NB4 (cell line): ENCODE data around the gene TRABD.

Experiments used
- DNase-seq: peaks from one replicate; pipeline ENCODE4 v3.0.0; 2010; ENCODE audit warnings: low read depth
- H3K4me3 ChIP-seq: one replicate; pipeline ENCODE4 v1.5.1; 2011; ENCODE audit warnings: mild to moderate bottlenecking, low read depth, low read length, moderate library complexity
- MYC ChIP-seq: IDR thresholded peaks from 2 replicates; pipeline ENCODE4 v1.6.1; 2011; ENCODE audit warnings: low read depth, low read length
- POLR2A ChIP-seq: IDR thresholded peaks from 2 replicates; pipeline ENCODE4 v1.6.1; 2011; ENCODE audit warnings: mild to moderate bottlenecking; ENCODE audit not compliant: insufficient read length; ENCODE audit errors: extremely low read depth
- TF ChIP-seq, protein P1 (sequence below): IDR thresholded peaks from one replicate; pipeline ENCODE4 v1.5.1; 2012; ENCODE audit warnings: low read depth, low read length
- TF ChIP-seq, protein P2 (sequence below): IDR thresholded peaks from 2 replicates; pipeline ENCODE4 v1.6.1; 2011; ENCODE audit warnings: low read depth, low read length

The TRABD gene

DNA sequence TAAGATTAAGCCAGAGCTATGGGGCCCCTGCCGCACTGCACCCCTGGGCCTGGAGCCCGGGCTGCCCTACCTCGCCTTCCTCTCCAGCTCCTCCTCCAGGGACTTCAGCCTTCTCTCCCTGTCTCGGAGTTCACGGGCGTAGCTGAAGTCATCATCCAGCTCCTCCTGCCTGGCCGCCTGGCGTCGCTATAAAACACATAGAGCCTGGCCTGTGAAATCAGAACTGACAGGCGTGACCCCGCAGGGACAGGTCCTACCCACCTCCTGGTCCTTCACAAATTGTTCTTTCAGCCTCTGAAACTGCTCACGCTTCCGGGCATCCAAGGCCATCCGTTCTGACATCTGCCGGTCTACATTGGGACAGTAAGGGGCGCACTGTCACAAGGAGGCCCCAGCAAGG is 38.4 kb downstream of the TRABD start:
- TF ChIP-seq POLR2A (no peak), MYC (no peak)
- TF ChIP-seq, protein P1, sequence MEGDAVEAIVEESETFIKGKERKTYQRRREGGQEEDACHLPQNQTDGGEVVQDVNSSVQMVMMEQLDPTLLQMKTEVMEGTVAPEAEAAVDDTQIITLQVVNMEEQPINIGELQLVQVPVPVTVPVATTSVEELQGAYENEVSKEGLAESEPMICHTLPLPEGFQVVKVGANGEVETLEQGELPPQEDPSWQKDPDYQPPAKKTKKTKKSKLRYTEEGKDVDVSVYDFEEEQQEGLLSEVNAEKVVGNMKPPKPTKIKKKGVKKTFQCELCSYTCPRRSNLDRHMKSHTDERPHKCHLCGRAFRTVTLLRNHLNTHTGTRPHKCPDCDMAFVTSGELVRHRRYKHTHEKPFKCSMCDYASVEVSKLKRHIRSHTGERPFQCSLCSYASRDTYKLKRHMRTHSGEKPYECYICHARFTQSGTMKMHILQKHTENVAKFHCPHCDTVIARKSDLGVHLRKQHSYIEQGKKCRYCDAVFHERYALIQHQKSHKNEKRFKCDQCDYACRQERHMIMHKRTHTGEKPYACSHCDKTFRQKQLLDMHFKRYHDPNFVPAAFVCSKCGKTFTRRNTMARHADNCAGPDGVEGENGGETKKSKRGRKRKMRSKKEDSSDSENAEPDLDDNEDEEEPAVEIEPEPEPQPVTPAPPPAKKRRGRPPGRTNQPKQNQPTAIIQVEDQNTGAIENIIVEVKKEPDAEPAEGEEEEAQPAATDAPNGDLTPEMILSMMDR, result no peak
- TF ChIP-seq, protein P2, sequence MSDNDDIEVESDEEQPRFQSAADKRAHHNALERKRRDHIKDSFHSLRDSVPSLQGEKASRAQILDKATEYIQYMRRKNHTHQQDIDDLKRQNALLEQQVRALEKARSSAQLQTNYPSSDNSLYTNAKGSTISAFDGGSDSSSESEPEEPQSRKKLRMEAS, result no peak
- no peak for DNase-seq
- no peak overlapping the region for H3K4me3 ChIP-seq

DNA sequence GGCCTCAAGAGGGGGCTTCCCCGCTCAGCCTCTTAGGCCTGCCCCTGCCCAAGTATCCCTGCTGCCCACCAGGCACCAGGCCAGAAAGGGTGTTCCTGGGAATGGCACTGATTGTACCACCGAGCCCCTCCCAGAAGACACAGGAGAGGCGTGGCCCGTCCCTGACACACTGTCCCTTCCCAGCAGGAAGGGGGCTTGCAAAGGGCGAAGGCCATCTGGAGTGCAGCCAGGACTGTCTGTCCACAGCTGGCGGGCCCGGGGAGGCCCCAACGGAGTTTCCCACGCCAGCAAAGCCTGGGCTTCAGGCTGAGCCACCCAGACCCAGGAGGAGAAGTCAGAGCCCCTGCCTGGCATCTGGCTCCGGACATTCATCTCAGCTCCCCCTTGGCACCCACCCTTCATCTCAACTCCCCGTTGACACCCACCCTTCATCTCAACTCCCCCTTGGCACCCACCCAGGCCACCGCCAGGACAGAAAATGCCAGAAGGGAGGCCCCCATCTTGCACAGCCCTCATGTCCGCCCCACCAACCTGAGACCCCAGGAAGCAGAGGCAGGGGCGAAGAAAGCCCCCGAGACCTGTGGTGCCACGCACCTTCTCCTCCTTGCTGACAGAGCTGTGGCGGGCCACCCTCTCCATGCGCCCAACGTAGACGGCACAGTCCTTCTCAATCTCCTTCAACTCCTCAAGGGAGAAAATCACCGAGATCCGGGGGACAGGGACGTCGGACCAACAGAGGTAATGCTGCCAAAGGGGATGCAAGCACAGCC is 39.7 kb downstream of the TRABD start:
- H3K4me3 ChIP-seq, result no peak overlapping the region
- no peak for DNase-seq
- TF ChIP-seq MYC (no peak), POLR2A (no peak)
- TF ChIP-seq, protein P1, result no peak
- TF ChIP-seq, protein P2, result no peak

DNA sequence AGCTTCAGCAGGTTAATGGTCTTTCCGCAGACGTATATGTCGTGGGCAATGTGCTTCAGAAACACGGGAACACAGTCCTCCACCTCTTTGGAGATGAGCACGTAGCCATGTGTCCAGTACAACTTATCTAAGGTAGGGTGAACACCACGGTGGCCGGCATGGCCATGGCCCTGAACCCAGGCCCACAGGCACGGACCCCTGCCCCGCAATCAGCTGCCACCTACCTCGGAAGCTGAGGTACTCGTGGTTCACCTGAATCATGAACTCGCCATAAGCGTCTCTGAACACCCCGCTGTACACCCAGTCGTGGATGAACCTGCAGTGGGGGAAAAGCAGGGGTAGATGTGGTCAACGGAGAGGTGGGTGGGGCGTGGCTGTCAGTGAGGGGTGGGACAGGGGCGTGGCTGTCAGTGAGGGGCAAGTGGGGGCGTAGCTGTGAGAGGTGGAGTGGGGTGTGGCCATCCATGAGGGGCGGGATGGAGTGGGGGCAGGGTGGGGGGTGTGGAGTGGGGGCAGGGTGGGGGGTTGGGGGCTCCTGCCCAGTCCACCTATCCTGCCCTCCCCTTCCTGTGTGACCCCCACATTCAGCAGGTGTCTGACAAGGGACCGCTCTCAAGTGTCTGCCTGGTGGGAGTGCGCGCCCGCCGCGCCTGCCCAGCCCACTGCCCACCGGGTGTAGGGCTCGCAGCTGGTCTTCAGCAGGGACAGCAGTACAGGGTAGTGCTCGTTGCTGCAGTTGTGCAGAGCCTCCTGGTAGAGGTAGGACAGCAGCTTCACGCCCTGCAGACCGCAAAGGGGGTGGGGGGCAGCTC is 40.6 kb downstream of the TRABD start:
- DNase-seq, result no peak
- no peak for TF ChIP-seq POLR2A
- TF ChIP-seq, protein P1, result no peak
- TF ChIP-seq, protein P2, result no peak
- no peak for TF ChIP-seq MYC
- no peak overlapping the region for H3K4me3 ChIP-seq

DNA sequence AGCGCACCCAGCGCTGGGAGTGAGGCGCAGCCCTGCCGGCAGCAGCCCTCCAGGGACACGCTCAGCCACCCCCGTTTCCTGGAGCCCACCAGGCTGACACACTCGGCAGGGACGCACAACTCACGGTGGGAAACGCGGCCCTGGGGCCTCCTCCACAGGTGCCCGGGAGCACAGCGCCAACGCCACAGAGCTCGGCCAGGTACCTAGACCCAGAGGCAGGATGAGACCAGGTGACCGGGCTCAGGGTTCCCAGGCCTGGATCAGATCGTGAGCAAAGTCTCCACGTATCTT is 41.1 kb downstream of the TRABD start:
- DNase-seq, result no peak
- TF ChIP-seq, protein P2, result no peak
- TF ChIP-seq POLR2A, result no peak
- TF ChIP-seq, protein P1, result no peak
- no peak for TF ChIP-seq MYC
- H3K4me3 ChIP-seq, result no peak overlapping the region

DNA sequence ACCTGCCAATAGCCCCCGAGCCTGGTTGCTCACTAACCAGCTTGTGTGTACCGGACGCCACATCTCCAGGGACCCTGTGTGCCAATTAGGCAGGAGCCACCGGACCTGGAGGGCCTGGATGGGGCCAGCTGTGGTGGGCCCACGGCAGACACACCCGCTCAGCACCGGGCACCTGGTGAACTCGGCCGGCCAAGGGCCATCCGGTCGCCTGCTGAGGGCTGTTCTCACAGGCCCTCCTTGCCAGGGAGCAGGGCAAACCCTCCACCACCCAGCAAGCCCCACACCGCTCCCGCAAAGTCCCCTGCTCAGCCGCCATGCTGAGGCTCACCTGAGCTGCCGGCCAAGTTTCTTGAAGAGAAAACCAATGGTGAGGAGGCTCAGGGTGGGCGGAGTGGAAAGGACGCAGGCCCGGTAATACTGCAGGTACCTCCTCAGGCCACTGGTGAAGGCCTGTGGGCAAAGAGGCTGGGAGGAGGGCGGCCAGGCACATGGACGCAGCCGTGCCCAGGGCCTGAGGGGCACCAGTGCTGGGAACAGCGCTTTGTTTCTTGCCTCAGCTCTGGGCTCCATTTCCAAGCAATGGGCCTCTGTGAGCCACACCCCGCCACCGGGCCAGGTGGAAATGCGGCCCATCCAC is 42.0 kb downstream of the TRABD start:
- no peak overlapping the region for H3K4me3 ChIP-seq
- TF ChIP-seq MYC, result no peak
- TF ChIP-seq, protein P1, result no peak
- TF ChIP-seq, protein P2, result no peak
- no peak for TF ChIP-seq POLR2A
- DNase-seq, result no peak
